K562 (cell line): ENCODE data around the gene POU4F1. TPM values are rescaled to one million over a fixed set of nuclear protein-coding genes. Genes with fewer than 3 reads are reported as not detected.
A peak's percentile ranks its signal among the peaks of the same experiment; 100 is the strongest.

Experiments
- CBX1 ChIP-seq: sonication (generic); IDR thresholded peaks from 2 replicates; pipeline ENCODE4 v1.6.1; 2016; ENCODE audit warnings: antibody characterized with exemption, low read depth, mild to moderate bottlenecking
- CHD2 ChIP-seq: IDR thresholded peaks from 2 replicates; pipeline ENCODE4 v1.6.1; 2011; ENCODE audit warnings: low read depth, low read length
- COPS2 ChIP-seq: fragments of 450-650 bp; conservative IDR thresholded peaks from 2 replicates; pipeline ENCODE4 v1.6.1; 2016; ENCODE audit warnings: mild to moderate bottlenecking, moderate library complexity
- ELF4 ChIP-seq: fragments of 450-650 bp; formaldehyde crosslinking; IDR thresholded peaks from 2 replicates; pipeline ENCODE4 v1.4.0; 2022; ENCODE audit warnings: missing genetic modification characterization
- FOXA1 ChIP-seq: fragments of 450-650 bp; IDR thresholded peaks from 2 replicates; pipeline ENCODE4 v1.6.1; 2016; ENCODE audit warnings: mild to moderate bottlenecking, borderline replicate concordance
- HDAC3 ChIP-seq: fragments of 450-650 bp; IDR thresholded peaks from 2 replicates; pipeline ENCODE4 v1.6.1; 2018; ENCODE audit warnings: borderline replicate concordance, mild to moderate bottlenecking, moderate library complexity; ENCODE audit not compliant: partially characterized antibody
- IRF2 ChIP-seq: sonication (generic); formaldehyde crosslinking; IDR thresholded peaks from 2 replicates; pipeline ENCODE4 v1.8.1; 2022; ENCODE audit warnings: mild to moderate bottlenecking, missing genetic modification reagents
- KAT2B ChIP-seq: IDR thresholded peaks from one replicate; pipeline ENCODE4 v1.6.1; 2012; ENCODE audit warnings: low read depth, mild to moderate bottlenecking, control low read depth, inconsistent platforms, low read length, moderate library complexity
- KDM5B ChIP-seq: fragments of 200-600 bp; sonication (generic); IDR thresholded peaks from 2 replicates; pipeline ENCODE4 v1.6.1; 2012; ENCODE audit warnings: low read depth, mild to moderate bottlenecking, moderate library complexity, low read length, control low read depth, inconsistent platforms; ENCODE audit not compliant: insufficient replicate concordance
- NBN ChIP-seq: fragments of 450-650 bp; IDR thresholded peaks from 2 replicates; pipeline ENCODE4 v1.6.1; 2016; ENCODE audit warnings: low read depth, mild to moderate bottlenecking
- PHF21A ChIP-seq: fragments of 450-650 bp; IDR thresholded peaks from 2 replicates; pipeline ENCODE4 v1.6.1; 2017; ENCODE audit warnings: low read depth, borderline replicate concordance
- POLR2A ChIP-seq: fragments of 450-650 bp; conservative IDR thresholded peaks from 2 replicates; pipeline ENCODE4 v1.6.1; 2016
- POLR2G ChIP-seq: fragments of 200-400 bp; formaldehyde crosslinking; IDR thresholded peaks from 2 replicates; pipeline ENCODE4 v1.6.1; 2017; ENCODE audit warnings: low read depth, mild to moderate bottlenecking, antibody characterized with exemption, low read length, moderate library complexity
- PTTG1 ChIP-seq: fragments of 450-650 bp; IDR thresholded peaks from 2 replicates; pipeline ENCODE4 v1.6.1; 2016; ENCODE audit warnings: low read depth, mild to moderate bottlenecking, missing genetic modification characterization, missing compliant biosample characterization
- TBL1XR1 ChIP-seq, 2 experiments: IDR thresholded peaks; 2 replicates each; pipeline ENCODE4 v1.6.1; 2012; ENCODE audit warnings: improper control_type of control experiment in 2 of 2, low read length in 2 of 2, mild to moderate bottlenecking in 1 of 2
- TEAD4 ChIP-seq, 2 experiments: sonication (generic) in 1 of 2; formaldehyde crosslinking in 1 of 2; IDR thresholded peaks; 2 replicates each; pipeline versions ENCODE4 v1.6.1 to v1.8.0; 2012 to 2022; ENCODE audit warnings: borderline replicate concordance in 1 of 2, inconsistent platforms in 1 of 2, low read length in 1 of 2, mild to moderate bottlenecking in 1 of 2, missing genetic modification reagents in 1 of 2
- THAP7 ChIP-seq: fragments of 250-450 bp; sonication (Bioruptor Pico); IDR thresholded peaks from 2 replicates; pipeline ENCODE4 v1.5.0; 2021
- ZFX ChIP-seq: sonication (generic); formaldehyde crosslinking; IDR thresholded peaks from 2 replicates; pipeline ENCODE4 v1.8.0; 2022; ENCODE audit warnings: mild to moderate bottlenecking, missing genetic modification reagents, moderate library complexity
- ZNF324 ChIP-seq: fragments of 250-450 bp; sonication (Bioruptor Pico); IDR thresholded peaks from 2 replicates; pipeline ENCODE4 v1.4.0; 2020; ENCODE audit warnings: mild to moderate bottlenecking
- ZNF436 ChIP-seq: fragments of 250-450, 450-650 bp; sonication (Bioruptor Pico); formaldehyde crosslinking; IDR thresholded peaks from 2 replicates; pipeline ENCODE4 v1.7.0; 2020; ENCODE audit warnings: mild to moderate bottlenecking
- ZNF551 ChIP-seq: fragments of 250-450 bp; sonication (Bioruptor Pico); IDR thresholded peaks from 2 replicates; pipeline ENCODE4 v1.5.0; 2021; ENCODE audit warnings: mild to moderate bottlenecking, moderate library complexity
- ZNF76 ChIP-seq: fragments of 250-450 bp; sonication (Bioruptor Pico); IDR thresholded peaks from 2 replicates; pipeline ENCODE4 v1.4.0; 2020; ENCODE audit warnings: mild to moderate bottlenecking, moderate library complexity, borderline replicate concordance
- polyA plus RNA-seq, 8 experiments: library from polyadenylated mRNA; depleted of rRNA in 4 of 8; stranded (reverse) in 5 of 8; unstranded in 3 of 8; fragments of >200 nt; fragmentation: Nextera tagmentation in 2 of 8; fragmentation: Illumina TruSeq in 1 of 8; extraction: Ambion mirVana in 2 of 8; extraction: Trizol in 1 of 8; gene quantifications; 2 replicates each; pipeline versions ENCODE4 v1.2.1 to v1.2.3, GENCODE V29; 2011 to 2014; ENCODE audit warnings: inconsistent platforms in 1 of 8, missing spikeins in 1 of 8
- total RNA-seq, 7 experiments: library from RNA; depleted of rRNA in 6 of 7; stranded (reverse); fragments of >200 nt in 6 of 7; fragmentation: Illumina TruSeq in 2 of 7; extraction: Trizol in 2 of 7; gene quantifications; 2 replicates each; pipeline versions ENCODE4 v1.2.1 to v1.2.3, GENCODE V29; 2011 to 2021; ENCODE audit warnings: low replicate concordance in 1 of 7
- TF ChIP-seq, protein P1 (sequence below), 2 experiments: IDR thresholded peaks; 2 replicates each; pipeline ENCODE4 v1.6.1; 2011; ENCODE audit warnings: borderline replicate concordance in 1 of 2, control low read depth in 1 of 2, low read depth in 1 of 2, low read length in 1 of 2, mild to moderate bottlenecking in 1 of 2, mixed read lengths in 1 of 2, moderate library complexity in 1 of 2; ENCODE audit not compliant: insufficient read depth in 1 of 2, insufficient read length in 1 of 2, poor library complexity in 1 of 2, severe bottlenecking in 1 of 2; ENCODE audit errors: extremely low read depth in 1 of 2
- TF ChIP-seq, protein P2 (sequence below): fragments of 250-450 bp; sonication (Bioruptor Pico); IDR thresholded peaks from 2 replicates; pipeline ENCODE4 v1.4.0; 2020; ENCODE audit warnings: mild to moderate bottlenecking
- TF ChIP-seq, protein P3 (sequence below): fragments of 200-800 bp; sonication (Bioruptor generic); IDR thresholded peaks from 2 replicates; pipeline ENCODE4 v1.6.1; 2017; ENCODE audit warnings: missing genetic modification characterization, missing compliant biosample characterization

The POU4F1 gene
- total and polyA plus RNA-seq, 9 of the 15 experiments (the other 6 are each of a cell fraction or from before 2014, with no cell fraction given) = 0.61 to 2.8 (median 1.5) TPM

DNA sequence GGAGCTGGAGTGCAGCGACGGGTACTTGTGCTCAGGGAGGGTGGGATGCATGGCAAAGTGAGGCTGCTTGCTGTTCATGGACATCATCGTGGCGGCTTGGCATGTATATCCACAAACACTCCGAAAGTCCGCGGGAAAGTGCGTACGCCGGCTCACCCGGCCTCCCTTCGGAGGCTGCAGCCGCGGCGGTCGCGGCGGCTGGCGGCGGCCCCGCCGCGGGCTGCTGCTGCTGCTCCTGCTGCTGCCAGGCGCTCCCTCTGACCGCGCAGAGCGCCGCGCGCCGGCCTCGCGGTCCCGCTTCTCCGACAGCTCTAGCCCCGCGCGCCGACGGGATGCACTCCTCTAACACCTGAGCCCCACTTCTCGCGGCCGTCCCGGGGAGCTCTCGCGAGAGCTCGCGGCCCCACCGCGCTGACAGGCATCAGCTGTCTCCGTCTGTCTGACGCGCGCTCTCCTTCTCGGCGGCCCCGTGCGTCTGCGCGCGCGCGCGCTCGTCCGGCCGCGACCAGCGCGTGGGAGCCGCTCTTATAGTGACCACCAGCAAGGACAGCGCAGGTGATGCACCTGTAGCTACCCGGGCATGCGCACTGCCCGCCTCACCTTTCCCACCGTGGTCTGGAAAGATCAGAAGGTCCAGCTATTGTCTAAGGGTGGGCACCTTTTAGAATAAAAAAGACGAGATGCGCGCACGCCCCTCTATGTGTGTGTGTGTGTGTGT lies at the start of gene POU4F1 (continued):
- TF ChIP-seq CBX1 = no peak
- TF ChIP-seq KAT2B = no peak
- TF ChIP-seq CHD2 = peak; percentile 96
- no peak for TF ChIP-seq PHF21A
- TF ChIP-seq HDAC3 = no peak
- TF ChIP-seq ZNF324 (CRISPR knock-in tag) = no peak
- no peak for TF ChIP-seq COPS2
- TF ChIP-seq NBN = no peak
- TF ChIP-seq KDM5B = no peak
- TF ChIP-seq PTTG1 (tag) = no peak
- TF ChIP-seq THAP7 (CRISPR knock-in tag) = no peak
- TF ChIP-seq TBL1XR1 (IDR thresholded peaks at IDR 0.05; ENCODE audit: low read length in 2 of 2) = no peak
- TF ChIP-seq, protein P1, sequence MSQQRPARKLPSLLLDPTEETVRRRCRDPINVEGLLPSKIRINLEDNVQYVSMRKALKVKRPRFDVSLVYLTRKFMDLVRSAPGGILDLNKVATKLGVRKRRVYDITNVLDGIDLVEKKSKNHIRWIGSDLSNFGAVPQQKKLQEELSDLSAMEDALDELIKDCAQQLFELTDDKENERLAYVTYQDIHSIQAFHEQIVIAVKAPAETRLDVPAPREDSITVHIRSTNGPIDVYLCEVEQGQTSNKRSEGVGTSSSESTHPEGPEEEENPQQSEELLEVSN (IDR thresholded peaks at IDR 0.05; ENCODE audit: borderline replicate concordance in 1 of 2, extremely low read depth in 1 of 2, insufficient read depth in 1 of 2, insufficient read length in 1 of 2, low read depth in 1 of 2, low read length in 1 of 2, poor library complexity in 1 of 2, severe bottlenecking in 1 of 2) = peak; percentile 89 to 93
- TF ChIP-seq ZNF76 (CRISPR knock-in tag) = no peak
- TF ChIP-seq ZNF436 (CRISPR knock-in tag) = no peak
- TF ChIP-seq FOXA1 = no peak
- TF ChIP-seq IRF2 (CRISPR knock-in tag) = no peak
- TF ChIP-seq POLR2G = peak; percentile 85
- no peak for TF ChIP-seq ZFX (CRISPR knock-in tag)
- TF ChIP-seq ELF4 (CRISPR knock-in tag) = no peak
- no peak for TF ChIP-seq TEAD4 (IDR thresholded peaks at IDR 0.05; ENCODE audit: low read length)
- TF ChIP-seq TEAD4 (CRISPR knock-in tag; IDR thresholded peaks at IDR 0.05; ENCODE audit: borderline replicate concordance) = no peak
- TF ChIP-seq, protein P2, sequence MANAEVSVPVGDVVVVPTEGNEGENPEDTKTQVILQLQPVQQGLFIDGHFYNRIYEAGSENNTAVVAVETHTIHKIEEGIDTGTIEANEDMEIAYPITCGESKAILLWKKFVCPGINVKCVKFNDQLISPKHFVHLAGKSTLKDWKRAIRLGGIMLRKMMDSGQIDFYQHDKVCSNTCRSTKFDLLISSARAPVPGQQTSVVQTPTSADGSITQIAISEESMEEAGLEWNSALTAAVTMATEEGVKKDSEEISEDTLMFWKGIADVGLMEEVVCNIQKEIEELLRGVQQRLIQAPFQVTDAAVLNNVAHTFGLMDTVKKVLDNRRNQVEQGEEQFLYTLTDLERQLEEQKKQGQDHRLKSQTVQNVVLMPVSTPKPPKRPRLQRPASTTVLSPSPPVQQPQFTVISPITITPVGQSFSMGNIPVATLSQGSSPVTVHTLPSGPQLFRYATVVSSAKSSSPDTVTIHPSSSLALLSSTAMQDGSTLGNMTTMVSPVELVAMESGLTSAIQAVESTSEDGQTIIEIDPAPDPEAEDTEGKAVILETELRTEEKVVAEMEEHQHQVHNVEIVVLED (CRISPR knock-in tag) = no peak
- TF ChIP-seq, protein P3, sequence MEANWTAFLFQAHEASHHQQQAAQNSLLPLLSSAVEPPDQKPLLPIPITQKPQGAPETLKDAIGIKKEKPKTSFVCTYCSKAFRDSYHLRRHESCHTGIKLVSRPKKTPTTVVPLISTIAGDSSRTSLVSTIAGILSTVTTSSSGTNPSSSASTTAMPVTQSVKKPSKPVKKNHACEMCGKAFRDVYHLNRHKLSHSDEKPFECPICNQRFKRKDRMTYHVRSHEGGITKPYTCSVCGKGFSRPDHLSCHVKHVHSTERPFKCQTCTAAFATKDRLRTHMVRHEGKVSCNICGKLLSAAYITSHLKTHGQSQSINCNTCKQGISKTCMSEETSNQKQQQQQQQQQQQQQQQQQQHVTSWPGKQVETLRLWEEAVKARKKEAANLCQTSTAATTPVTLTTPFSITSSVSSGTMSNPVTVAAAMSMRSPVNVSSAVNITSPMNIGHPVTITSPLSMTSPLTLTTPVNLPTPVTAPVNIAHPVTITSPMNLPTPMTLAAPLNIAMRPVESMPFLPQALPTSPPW (CRISPR knock-in tag) = 0 out of 2 replicates have a peak, but pooled peaks have one; percentile 13
- TF ChIP-seq POLR2A = no peak
- TF ChIP-seq ZNF551 (CRISPR knock-in tag) = no peak
